ENCODE measurements around the gene ASTN2.

DNA sequence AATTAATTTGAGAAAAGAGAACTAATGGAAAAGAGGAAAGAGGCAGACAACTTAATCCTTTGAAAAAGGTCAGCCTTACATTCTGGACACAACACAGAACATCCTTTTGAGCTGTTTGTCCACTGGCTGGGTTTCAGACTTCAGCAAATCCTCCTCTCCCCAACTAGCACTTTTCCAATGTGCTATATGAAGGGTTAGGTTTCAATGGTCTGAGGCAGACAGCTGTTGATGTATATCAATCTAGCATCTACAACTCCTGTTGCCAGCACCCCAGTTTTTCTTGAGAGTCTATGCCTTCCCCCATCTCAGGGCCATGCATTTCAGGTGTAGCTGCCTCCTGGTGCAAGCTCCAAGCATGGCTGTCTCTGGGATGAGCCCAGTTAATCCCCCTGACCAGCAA is 553.5 kb downstream of the ASTN2 start:
- TF ChIP-seq EZH2 (IDR thresholded peaks at IDR 0.05; ENCODE audit: insufficient read depth, poor library complexity, severe bottlenecking) (no peak), EZH2phosphoT487 (IDR thresholded peaks at IDR 0.05; ENCODE audit: insufficient read depth, low read depth) (no peak)

Measured in GM23248 (cell line).